Measurements from ENCODE around the gene PPP1R26. TPM values are rescaled to one million over a fixed set of nuclear protein-coding genes. Genes with fewer than 3 reads are reported as not detected.
"Not testable (repeated sequence)": the region's sequence is repeated elsewhere in the genome, so short reads cannot be mapped to it uniquely, and the experiment has no call there.

PPP1R26 gene
- total and polyA plus RNA-seq, 12 donors: 3.3 to 34.8 (median 15.8) TPM

- intact Hi-C loops (cut with DNase I): no loop called here
- Histone ChIP-seq H3K9me3 (replicated peaks in 1 of 3) (no peaks in the 10 kb centered on the region), H3K4me3 (no peak overlapping the region), H3K36me3 (replicated peaks in 1 of 2) (no peaks in the 10 kb centered on the region), H3K4me1 (replicated peaks in 1 of 2) (no peaks in the 10 kb centered on the region), H3K27ac (no peak overlapping the region), H3K27me3 (no peaks in the 10 kb centered on the region)
- peak in 3 of 7 donors; percentile 7 to 43 (median 10) for DNase-seq
- TF ChIP-seq, protein P1, sequence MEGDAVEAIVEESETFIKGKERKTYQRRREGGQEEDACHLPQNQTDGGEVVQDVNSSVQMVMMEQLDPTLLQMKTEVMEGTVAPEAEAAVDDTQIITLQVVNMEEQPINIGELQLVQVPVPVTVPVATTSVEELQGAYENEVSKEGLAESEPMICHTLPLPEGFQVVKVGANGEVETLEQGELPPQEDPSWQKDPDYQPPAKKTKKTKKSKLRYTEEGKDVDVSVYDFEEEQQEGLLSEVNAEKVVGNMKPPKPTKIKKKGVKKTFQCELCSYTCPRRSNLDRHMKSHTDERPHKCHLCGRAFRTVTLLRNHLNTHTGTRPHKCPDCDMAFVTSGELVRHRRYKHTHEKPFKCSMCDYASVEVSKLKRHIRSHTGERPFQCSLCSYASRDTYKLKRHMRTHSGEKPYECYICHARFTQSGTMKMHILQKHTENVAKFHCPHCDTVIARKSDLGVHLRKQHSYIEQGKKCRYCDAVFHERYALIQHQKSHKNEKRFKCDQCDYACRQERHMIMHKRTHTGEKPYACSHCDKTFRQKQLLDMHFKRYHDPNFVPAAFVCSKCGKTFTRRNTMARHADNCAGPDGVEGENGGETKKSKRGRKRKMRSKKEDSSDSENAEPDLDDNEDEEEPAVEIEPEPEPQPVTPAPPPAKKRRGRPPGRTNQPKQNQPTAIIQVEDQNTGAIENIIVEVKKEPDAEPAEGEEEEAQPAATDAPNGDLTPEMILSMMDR (IDR thresholded peaks at IDR 0.05): no peak
- no peak for TF ChIP-seq POLR2A (IDR thresholded peaks at IDR 0.05)
- 60 to 91% (median 76%) methylated on average over 8 to 31 of the region's 31 CpGs for WGBS, 4 donors
Observed at GRCh38 chr9:135525241-135526088, 45.9 kb downstream of the PPP1R26 start.

- H3K4me1 ChIP-seq (replicated peaks in 1 of 2): no peaks in the 10 kb centered on the region
- H3K27ac ChIP-seq: no peak overlapping the region
- H3K4me3 ChIP-seq: no peak overlapping the region
- no peaks in the 10 kb centered on the region for H3K9me3 ChIP-seq (replicated peaks in 1 of 3)
- DNase-seq: peak in 2 of 7 donors; percentile 7 to 10
- H3K27me3 ChIP-seq: no peaks in the 10 kb centered on the region
- intact Hi-C loops (cut with DNase I): no loop called here
- TF ChIP-seq POLR2A (IDR thresholded peaks at IDR 0.05): no peak
- TF ChIP-seq, protein P1 (IDR thresholded peaks at IDR 0.05): no peak
- WGBS, 4 donors: 60 to 66% (median 64%) methylated on average over 1 to 11 of the region's 11 CpGs
- no peaks in the 10 kb centered on the region for H3K36me3 ChIP-seq (replicated peaks in 1 of 2)
Observed at GRCh38 chr9:135526089-135526729, 46.6 kb downstream of the PPP1R26 start.

DNA sequence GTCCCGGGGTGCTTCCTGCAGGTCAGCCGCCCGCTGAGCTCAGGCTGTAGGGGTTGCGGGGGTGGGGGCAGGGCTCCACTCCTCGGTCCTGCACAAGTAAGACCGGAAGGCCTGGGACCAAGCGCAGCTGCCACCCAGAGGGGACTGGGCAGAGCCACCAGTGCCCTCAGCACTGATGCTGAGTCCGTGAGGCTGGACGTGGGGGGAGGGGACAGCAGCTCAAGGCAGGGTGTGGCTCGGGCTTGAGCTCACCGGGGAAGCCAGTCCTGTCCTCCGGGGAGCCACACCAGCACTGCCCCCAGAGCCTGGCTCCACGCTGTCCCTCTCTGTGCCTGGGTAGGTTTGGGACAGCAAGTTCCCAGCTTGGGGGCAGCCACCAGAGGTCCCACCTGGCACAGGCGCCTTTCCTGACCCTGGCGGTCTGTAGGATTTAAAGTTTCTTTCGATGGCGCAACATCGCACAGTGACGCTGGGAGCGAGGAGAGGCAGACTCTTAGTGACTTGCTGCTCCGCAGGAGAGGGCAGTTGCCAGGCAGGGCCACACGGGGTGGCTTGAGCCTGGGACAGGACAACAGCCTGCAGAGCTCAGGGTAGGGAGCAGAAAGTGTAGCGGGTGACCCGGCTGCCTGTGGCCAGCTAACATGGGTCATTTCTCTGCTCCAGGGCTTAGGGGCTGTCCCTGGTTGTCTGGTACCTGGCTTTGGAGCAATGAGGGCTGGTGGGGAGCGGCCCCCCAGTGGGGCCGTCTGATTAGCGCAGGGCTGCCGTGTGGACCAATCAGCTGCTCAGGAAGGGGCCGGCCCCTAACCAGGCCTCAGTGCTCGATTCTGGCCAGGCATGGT is 47.4 kb downstream of the PPP1R26 start:
- H3K27me3 ChIP-seq: no peaks in the 10 kb centered on the region
- no peaks in the 10 kb centered on the region for H3K4me1 ChIP-seq (replicated peaks in 1 of 2)
- no peaks in the 10 kb centered on the region for H3K9me3 ChIP-seq (replicated peaks in 1 of 3)
- no peak overlapping the region for H3K4me3 ChIP-seq
- 74 to 81% (median 76%) methylated on average over 12 to 30 of the region's 30 CpGs for WGBS, 4 donors
- no peaks in the 10 kb centered on the region for H3K36me3 ChIP-seq (replicated peaks in 1 of 2)
- DNase-seq: peak in 3 of 7 donors; percentile 9 to 43 (median 16)
- intact Hi-C loops (cut with DNase I): no loop called here
- no peak overlapping the region for H3K27ac ChIP-seq
- TF ChIP-seq POLR2A (IDR thresholded peaks at IDR 0.05): no peak
- TF ChIP-seq, protein P1 (IDR thresholded peaks at IDR 0.05): no peak

- H3K9me3 ChIP-seq (replicated peaks in 1 of 3); H3K27ac ChIP-seq; H3K4me1 ChIP-seq (replicated peaks in 1 of 2); intact Hi-C loops (cut with DNase I); H3K4me3 ChIP-seq; H3K27me3 ChIP-seq; H3K36me3 ChIP-seq (replicated peaks in 1 of 2): not testable (repeated sequence)
- peak in 2 of 7 donors; percentile 1 to 3 for DNase-seq
- WGBS, 4 donors: 89 to 96% (median 94%) methylated on average over 10 of the region's 10 CpGs
Observed at GRCh38 chr9:135528842-135529435, 49.4 kb downstream of the PPP1R26 start.
